ENCODE results near the gene GRXCR2.
A peak's percentile ranks its signal among the peaks of the same experiment; 100 is the strongest.
"Not testable (repeated sequence)": the region's sequence is repeated elsewhere in the genome, so short reads cannot be mapped to it uniquely, and the experiment has no call there.

The GRXCR2 gene, protein sequence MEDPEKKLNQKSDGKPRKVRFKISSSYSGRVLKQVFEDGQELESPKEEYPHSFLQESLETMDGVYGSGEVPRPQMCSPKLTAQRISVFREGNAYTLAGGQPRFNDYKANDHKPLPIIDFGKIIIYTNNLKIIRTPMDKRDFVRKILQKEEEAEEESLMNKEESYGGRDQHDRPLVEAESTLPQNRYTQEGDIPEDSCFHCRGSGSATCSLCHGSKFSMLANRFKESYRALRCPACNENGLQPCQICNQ

DNA sequence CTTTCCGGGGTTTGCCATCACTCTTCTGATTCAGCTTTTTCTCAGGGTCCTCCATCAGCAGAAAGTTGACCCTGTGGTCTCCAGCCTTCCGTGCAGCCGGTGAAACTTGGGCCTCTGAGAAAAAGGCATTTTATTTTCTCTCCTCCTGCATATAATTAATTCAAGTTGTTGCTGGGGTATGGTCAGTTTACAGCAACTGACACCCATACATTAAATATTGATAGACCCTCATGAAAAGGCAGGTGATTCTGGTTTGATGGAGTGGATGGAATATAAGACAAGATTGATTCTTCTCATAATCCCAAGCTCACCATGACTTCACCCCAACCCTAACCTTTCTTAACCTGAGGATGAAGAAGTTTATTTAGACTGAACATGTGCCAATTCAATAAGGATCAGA lies at the start of gene GRXCR2:
GRXCR2 (minus strand) TSS at position 101 of the 400 bp plus-strand sequence; CDS start at position 55, 46 bp downstream.
- no peak within 1 kb of the TSS for H3K4me3 ChIP-seq (ENCODE audit: low read depth, low read length)
- DNase-seq (ENCODE audit: low read depth), result no peak

- DNase-seq (ENCODE audit: low read depth), result no peak
These were observed 49.2 kb upstream of the GRXCR2 start for GRCh38 chr5:145922059-145922458.

GRCh38 chr5:145921211-145921610 lies 48.4 kb upstream of the GRXCR2 start:
- DNase-seq (ENCODE audit: low read depth), result no peak
- no peak overlapping the region for H3K4me3 ChIP-seq (ENCODE audit: low read depth, low read length)

More at GRCh38 chr5:145922059-145922458, 49.2 kb upstream of the GRXCR2 start:
- no peak overlapping the region for H3K4me3 ChIP-seq (ENCODE audit: low read depth, low read length)

GRCh38 chr5:145920542-145921210 lies 47.9 kb upstream of the GRXCR2 start:
- no peak overlapping the region for H3K4me3 ChIP-seq (ENCODE audit: low read depth, low read length)
- no peak for DNase-seq (ENCODE audit: low read depth)

- H3K4me3 ChIP-seq (ENCODE audit: low read depth, low read length), result no peak overlapping the region
- DNase-seq (ENCODE audit: low read depth), result no peak
These were observed 46.6 kb upstream of the GRXCR2 start for GRCh38 chr5:145919413-145919812.

DNA sequence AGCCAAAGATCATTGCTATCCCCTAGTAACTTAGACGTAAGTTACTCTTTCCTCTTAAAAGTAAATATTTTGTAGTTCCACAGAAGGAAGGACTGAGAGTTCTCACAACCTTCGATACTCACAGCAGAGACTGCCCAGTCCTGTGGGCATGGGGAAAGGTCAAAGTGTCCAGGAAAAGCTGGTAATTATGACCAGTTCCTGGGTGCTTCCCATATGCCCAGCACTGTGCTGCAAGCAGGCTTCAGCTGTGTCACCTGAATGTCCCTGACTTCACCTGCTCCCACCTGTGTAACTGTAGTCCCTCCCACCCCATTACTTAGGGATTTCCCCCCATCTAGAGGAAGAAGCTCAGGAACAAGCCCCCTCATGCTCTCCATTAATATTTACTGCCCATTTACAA lies 45.6 kb upstream of the GRXCR2 start:
- no peak overlapping the region for H3K4me3 ChIP-seq (ENCODE audit: low read depth, low read length)
- no peak for DNase-seq (ENCODE audit: low read depth)

GRCh38 chr5:145917288-145917687 lies 44.5 kb upstream of the GRXCR2 start:
- no peak for DNase-seq (ENCODE audit: low read depth)
- no peak overlapping the region for H3K4me3 ChIP-seq (ENCODE audit: low read depth, low read length)

- no peak overlapping the region for H3K4me3 ChIP-seq (ENCODE audit: low read depth, low read length)
- no peak for DNase-seq (ENCODE audit: low read depth)
These were observed 43.3 kb upstream of the GRXCR2 start for GRCh38 chr5:145915970-145916638.

GRCh38 chr5:145913701-145914100 lies 40.9 kb upstream of the GRXCR2 start:
- no peak for DNase-seq (ENCODE audit: low read depth)
- H3K4me3 ChIP-seq (ENCODE audit: low read depth, low read length), result no peak overlapping the region

- no peak for DNase-seq (ENCODE audit: low read depth)
- no peak overlapping the region for H3K4me3 ChIP-seq (ENCODE audit: low read depth, low read length)
These were observed 39.8 kb upstream of the GRXCR2 start for GRCh38 chr5:145912594-145912993.

GRCh38 chr5:145912019-145912418 lies 39.2 kb upstream of the GRXCR2 start:
- no peak for DNase-seq (ENCODE audit: low read depth)
- H3K4me3 ChIP-seq (ENCODE audit: low read depth, low read length), result no peak overlapping the region

DNA sequence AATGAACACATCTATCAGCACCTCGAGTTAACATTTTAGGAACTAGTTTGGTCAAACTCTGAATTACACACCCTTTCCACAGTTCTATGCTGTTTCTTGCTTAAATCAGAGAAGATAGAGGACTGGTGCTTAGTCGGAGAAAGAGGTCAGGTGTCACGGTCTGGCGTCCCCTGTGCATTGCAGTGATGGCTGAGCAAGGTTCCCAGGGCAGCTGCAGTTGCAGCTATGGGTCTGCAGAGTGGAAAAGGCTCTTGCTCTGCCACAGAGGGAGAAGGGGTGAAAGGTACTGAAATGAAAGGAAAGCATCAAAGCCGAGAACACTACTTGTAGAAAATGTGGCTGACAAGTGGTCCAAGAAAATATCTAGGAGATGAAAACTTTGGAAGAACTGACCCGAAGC lies 38.4 kb upstream of the GRXCR2 start:
- no peak for DNase-seq (ENCODE audit: low read depth)
- H3K4me3 ChIP-seq (ENCODE audit: low read depth, low read length), result no peak overlapping the region

DNA sequence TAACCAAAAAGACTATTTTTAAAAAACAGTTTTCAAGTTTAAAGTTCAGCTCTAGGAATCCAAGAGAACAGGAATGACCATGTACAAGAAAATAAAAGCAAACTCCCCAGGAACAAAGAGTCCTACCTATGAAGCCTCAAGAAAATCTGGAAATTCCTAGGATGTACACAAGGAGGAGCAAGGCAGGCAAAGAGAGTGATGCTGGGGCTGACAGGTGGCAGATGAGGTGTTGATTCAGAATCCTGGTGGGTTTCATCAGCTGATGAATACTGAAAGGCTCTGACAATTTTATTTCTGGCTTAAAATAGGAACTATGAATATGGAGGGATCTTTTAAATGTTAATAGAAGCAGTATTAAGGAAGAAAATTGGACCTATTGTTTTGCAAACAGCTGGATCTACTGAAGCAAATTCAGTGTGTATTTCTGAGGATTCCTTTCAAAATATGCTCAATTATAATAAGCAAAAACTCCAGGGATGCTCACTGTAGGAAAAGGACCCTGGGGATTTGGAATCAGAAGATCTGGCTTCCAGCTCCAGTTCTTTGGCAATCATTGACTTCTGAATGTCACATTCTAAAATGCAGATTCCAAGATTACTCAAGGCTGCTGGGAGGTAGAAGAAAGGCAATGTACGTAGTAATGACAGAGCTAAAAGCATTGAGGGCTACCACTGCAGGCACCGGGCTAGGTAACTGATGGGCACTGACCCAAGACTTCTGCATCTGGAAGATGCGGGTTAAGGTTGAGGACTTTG lies 35.6 kb upstream of the GRXCR2 start:
- DNase-seq (ENCODE audit: low read depth), result no peak
- H3K4me3 ChIP-seq (ENCODE audit: low read depth, low read length), result no peak overlapping the region

- no peak for DNase-seq (ENCODE audit: low read depth)
- no peak overlapping the region for H3K4me3 ChIP-seq (ENCODE audit: low read depth, low read length)
These were observed 33.6 kb upstream of the GRXCR2 start for GRCh38 chr5:145906401-145906800.

DNA sequence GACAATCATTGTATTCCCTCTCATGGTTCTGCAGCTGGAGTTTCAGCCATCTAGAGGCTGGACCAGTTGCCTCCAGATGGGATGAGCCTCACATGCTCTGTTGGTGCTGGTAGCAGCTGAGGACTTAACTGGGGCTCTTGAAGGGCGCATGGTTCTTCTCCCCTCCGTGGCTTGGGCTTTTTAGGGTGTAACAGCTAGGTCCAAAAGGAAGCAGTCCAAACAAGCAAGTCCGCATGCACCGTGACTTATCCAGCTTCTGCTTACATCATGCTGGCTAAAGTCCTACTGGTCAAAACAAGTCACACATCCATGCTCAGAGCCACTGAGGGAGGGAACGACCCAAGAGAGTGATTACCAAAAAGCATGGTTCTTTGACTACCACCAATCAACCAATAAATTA lies 31.9 kb upstream of the GRXCR2 start:
- DNase-seq (ENCODE audit: low read depth), result no peak
- no peak overlapping the region for H3K4me3 ChIP-seq (ENCODE audit: low read depth, low read length)

- no peak overlapping the region for H3K4me3 ChIP-seq (ENCODE audit: low read depth, low read length)
- DNase-seq (ENCODE audit: low read depth), result peak; percentile 66
These were observed 31.1 kb upstream of the GRXCR2 start for GRCh38 chr5:145903867-145904266.

- no peak for DNase-seq (ENCODE audit: low read depth)
- H3K4me3 ChIP-seq (ENCODE audit: low read depth, low read length), result no peak overlapping the region
These were observed 30.3 kb upstream of the GRXCR2 start for GRCh38 chr5:145903113-145903512.

GRCh38 chr5:145902421-145902820 lies 29.6 kb upstream of the GRXCR2 start:
- H3K4me3 ChIP-seq (ENCODE audit: low read depth, low read length), result no peak overlapping the region
- peak; percentile 28 for DNase-seq (ENCODE audit: low read depth)

GRCh38 chr5:145898171-145898570 lies 25.4 kb upstream of the GRXCR2 start:
- no peak for DNase-seq (ENCODE audit: low read depth)
- H3K4me3 ChIP-seq (ENCODE audit: low read depth, low read length), result no peak overlapping the region

DNA sequence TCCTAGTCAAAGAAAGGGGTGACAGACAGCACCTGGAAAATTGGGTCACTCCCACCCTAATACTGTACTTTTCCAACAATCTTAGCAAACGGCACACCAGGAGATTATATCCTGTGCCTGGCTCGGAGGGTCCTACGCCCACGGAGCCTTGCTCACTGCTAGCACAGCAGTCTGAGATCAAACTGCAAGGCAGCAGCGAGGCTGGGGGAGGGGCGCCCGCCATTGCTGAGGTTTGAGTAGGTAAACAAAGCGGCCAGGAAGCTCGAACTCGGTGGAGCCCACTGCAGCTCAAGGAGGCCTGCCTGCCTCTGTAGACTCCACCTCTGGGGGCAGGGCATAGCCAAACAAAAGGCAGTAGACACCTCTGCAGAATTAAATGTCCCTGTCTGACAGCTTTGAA lies 18.6 kb upstream of the GRXCR2 start:
- H3K4me3 ChIP-seq (ENCODE audit: low read depth, low read length); DNase-seq (ENCODE audit: low read depth): not testable (repeated sequence)
